Amygdala (tissue), 56 donors: ENCODE results near the gene CEP70.
"Not testable (repeated sequence)": the region's sequence is repeated elsewhere in the genome, so short reads cannot be mapped to it uniquely, and the experiment has no call there.

Experiments
- DNase-seq, 56 donors: peaks; one replicate each; lab custom pipeline; 2025; lab: John Stamatoyannopoulos, UW

CEP70 gene

GRCh38 chr3:138521445-138521844 lies 72.6 kb downstream of the CEP70 start:
- not testable (repeated sequence) for DNase-seq

GRCh38 chr3:138513090-138513843 lies 80.8 kb downstream of the CEP70 start:
- DNase-seq, result no peak

- DNase-seq, result no peak
Observed at GRCh38 chr3:138511945-138512344, 82.1 kb downstream of the CEP70 start.

GRCh38 chr3:138509586-138509985 lies 84.5 kb downstream of the CEP70 start:
- no peak for DNase-seq

- DNase-seq, result no peak
Observed at GRCh38 chr3:138507524-138507923, 86.5 kb downstream of the CEP70 start.

GRCh38 chr3:138498991-138499390 lies 95.1 kb downstream of the CEP70 start:
- no peak for DNase-seq

- no peak for DNase-seq
Observed at GRCh38 chr3:138497851-138498250, 96.2 kb downstream of the CEP70 start.

GRCh38 chr3:138497021-138497420 lies 97.0 kb downstream of the CEP70 start:
- no peak for DNase-seq

- no peak for DNase-seq
Observed at GRCh38 chr3:138496436-138496835, 97.6 kb downstream of the CEP70 start.

GRCh38 chr3:138495638-138496037 lies 98.4 kb downstream of the CEP70 start:
- DNase-seq, result not testable (repeated sequence)

- no peak for DNase-seq
Observed at GRCh38 chr3:138494607-138494929, 99.5 kb downstream of the CEP70 start.

GRCh38 chr3:138493804-138494606 lies 100.1 kb downstream of the CEP70 start:
- no peak for DNase-seq

GRCh38 chr3:138492980-138493675 lies 100.9 kb downstream of the CEP70 start:
- no peak for DNase-seq

GRCh38 chr3:138491971-138492370 lies 102.1 kb downstream of the CEP70 start:
- DNase-seq, result no peak

GRCh38 chr3:138486580-138486979 lies 107.5 kb downstream of the CEP70 start:
- DNase-seq, result not testable (repeated sequence)

GRCh38 chr3:138484672-138485071 lies 109.4 kb downstream of the CEP70 start:
- not testable (repeated sequence) for DNase-seq

GRCh38 chr3:138479438-138479863 lies 114.6 kb downstream of the CEP70 start:
- DNase-seq, result peak in 2 of 56 donors; percentile 11 to 13

GRCh38 chr3:138477801-138478200 lies 116.3 kb downstream of the CEP70 start:
- DNase-seq, result no peak

GRCh38 chr3:138477120-138477519 lies 116.9 kb downstream of the CEP70 start:
- DNase-seq, result no peak

- no peak for DNase-seq
Observed at GRCh38 chr3:138476526-138476925, 117.5 kb downstream of the CEP70 start.

GRCh38 chr3:138474163-138474562 lies 119.9 kb downstream of the CEP70 start:
- no peak for DNase-seq
